ENCODE data around the gene PIPOX. TPM values are rescaled to one million over a fixed set of nuclear protein-coding genes. Genes with fewer than 3 reads are reported as not detected.

Gene PIPOX
- total and polyA plus RNA-seq, 2 of the 8 experiments (the other 6 are each of a cell fraction or from before 2014, with no cell fraction given): 57.2 to 99.6 TPM

DNA sequence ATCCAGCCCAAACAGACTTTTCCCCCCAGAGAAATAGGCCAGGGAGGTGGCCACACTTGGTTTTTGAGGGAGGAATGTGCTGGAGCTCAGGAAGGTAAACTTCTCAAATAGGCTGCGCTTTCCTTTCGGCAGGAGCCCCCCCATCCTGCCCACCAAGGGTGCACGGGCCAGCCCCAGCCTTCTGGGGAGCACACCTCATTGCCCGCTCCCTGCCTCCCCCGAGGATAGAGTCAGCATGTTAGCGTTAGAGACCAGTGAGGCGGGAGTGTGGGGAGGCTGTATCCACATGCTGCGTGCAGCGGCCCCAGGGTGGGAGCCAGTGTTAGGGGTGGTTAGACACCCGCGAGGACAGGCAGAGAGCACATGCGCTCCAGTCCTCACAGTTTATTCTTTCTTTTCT lies 42.3 kb downstream of the PIPOX start (continued):
- no peak for TF ChIP-seq CHD7 (IDR thresholded peaks at IDR 0.05; ENCODE audit: insufficient replicate concordance, low read length)
